ENCODE results near the gene NTS. TPM values are rescaled to one million over a fixed set of nuclear protein-coding genes. Genes with fewer than 3 reads are reported as not detected.

Gene NTS
- total RNA-seq, 1 donor from 2014 or later: 2.6 TPM

GRCh38 chr12:85920324-85920947 lies 46.3 kb downstream of the NTS start:
- H3K4me1 ChIP-seq (ENCODE audit: control insufficient read depth in 3 of 3, insufficient read depth in 3 of 3, low read length in 3 of 3): no peaks in the 10 kb centered on the region
- H3K4me3 ChIP-seq (ENCODE audit: low read length in 3 of 3): no peak overlapping the region
- no peak overlapping the region for H3K27ac ChIP-seq (ENCODE audit: low read depth, low read length)
- no peaks in the 10 kb centered on the region for H3K36me3 ChIP-seq (ENCODE audit: control insufficient read depth in 3 of 3, insufficient read depth in 3 of 3, low read length in 3 of 3)
- no peaks in the 10 kb centered on the region for H3K27me3 ChIP-seq (ENCODE audit: control insufficient read depth in 3 of 3, insufficient read depth in 3 of 3, low read length in 3 of 3)
- H3K9ac ChIP-seq (ENCODE audit: low read depth in 1 of 3, low read length in 3 of 3): no peak overlapping the region
- no peaks in the 10 kb centered on the region for H3K9me3 ChIP-seq (ENCODE audit: control insufficient read depth in 3 of 3, low read length in 3 of 3)

- Histone ChIP-seq H3K4me3 (ENCODE audit: low read length in 3 of 3) (no peak overlapping the region), H3K36me3 (ENCODE audit: control insufficient read depth in 3 of 3, insufficient read depth in 3 of 3, low read length in 3 of 3) (no peaks in the 10 kb centered on the region), H3K27ac (ENCODE audit: low read depth, low read length) (no peak overlapping the region), H3K9me3 (ENCODE audit: control insufficient read depth in 3 of 3, low read length in 3 of 3) (no peaks in the 10 kb centered on the region), H3K9ac (ENCODE audit: low read depth in 1 of 3, low read length in 3 of 3) (no peak overlapping the region), H3K27me3 (ENCODE audit: control insufficient read depth in 3 of 3, insufficient read depth in 3 of 3, low read length in 3 of 3) (no peaks in the 10 kb centered on the region), H3K4me1 (ENCODE audit: control insufficient read depth in 3 of 3, insufficient read depth in 3 of 3, low read length in 3 of 3) (no peaks in the 10 kb centered on the region)
These were observed 49.8 kb downstream of the NTS start for GRCh38 chr12:85923767-85924331.

GRCh38 chr12:85927166-85927565 lies 53.1 kb downstream of the NTS start:
- Histone ChIP-seq H3K27ac (ENCODE audit: low read depth, low read length) (no peak overlapping the region), H3K27me3 (ENCODE audit: control insufficient read depth in 3 of 3, insufficient read depth in 3 of 3, low read length in 3 of 3) (no peaks in the 10 kb centered on the region), H3K4me3 (ENCODE audit: low read length in 3 of 3) (no peak overlapping the region), H3K4me1 (ENCODE audit: control insufficient read depth in 3 of 3, insufficient read depth in 3 of 3, low read length in 3 of 3) (no peaks in the 10 kb centered on the region), H3K9me3 (ENCODE audit: control insufficient read depth in 3 of 3, low read length in 3 of 3) (no peaks in the 10 kb centered on the region), H3K9ac (ENCODE audit: low read depth in 1 of 3, low read length in 3 of 3) (no peak overlapping the region), H3K36me3 (ENCODE audit: control insufficient read depth in 3 of 3, insufficient read depth in 3 of 3, low read length in 3 of 3) (no peaks in the 10 kb centered on the region)

Other genes starting within 250 kb of the NTS start
- 2.6 TPM for gene RASSF9, start 37.9 kb upstream of the NTS start, total RNA-seq